Lower lobe of right lung (tissue), 2 donors: ENCODE results near the gene NDUFA12. TPM values are rescaled to one million over a fixed set of nuclear protein-coding genes. Genes with fewer than 3 reads are reported as not detected.
"Not testable (repeated sequence)": the region's sequence is repeated elsewhere in the genome, so short reads cannot be mapped to it uniquely, and the experiment has no call there.

Source experiments
- ATAC-seq, 2 donors: fragments of 200-7000 bp; cut with Tn5 transposase; one replicate each; pipeline ENCODE4 v1.9.1; 2020 to 2022; ENCODE audit warnings: mild to moderate bottlenecking in 2 of 2, moderate library complexity in 2 of 2
- DNase-seq: peaks from one replicate; pipeline ENCODE4 v3.0.0-alpha.2; 2020
- H3K27ac ChIP-seq: fragments of 200-600 bp; one replicate; pipeline ENCODE4 v1.8.0; 2022
- H3K27me3 ChIP-seq: fragments of 200-600 bp; one replicate; pipeline ENCODE4 v1.8.0; 2022; ENCODE audit warnings: low read depth
- H3K36me3 ChIP-seq: fragments of 200-600 bp; one replicate; pipeline ENCODE4 v1.8.0; 2022; ENCODE audit warnings: mild to moderate bottlenecking
- H3K4me1 ChIP-seq: fragments of 200-600 bp; one replicate; pipeline ENCODE4 v1.8.0; 2022
- H3K4me3 ChIP-seq: fragments of 200-600 bp; one replicate; pipeline ENCODE4 v1.8.0; 2022; ENCODE audit warnings: mild to moderate bottlenecking
- H3K9me3 ChIP-seq: fragments of 200-600 bp; one replicate; pipeline ENCODE4 v1.8.0; 2022
- CTCF ChIP-seq: fragments of 200-600 bp; IDR thresholded peaks from one replicate; pipeline ENCODE4 v1.8.0; 2022; ENCODE audit warnings: antibody characterized with exemption, mild to moderate bottlenecking
- intact Hi-C: fragments of 100-400 bp; cut with DNase I; formaldehyde crosslinking; loops from one replicate; pipeline ENCODE4 v1.11.0; 2022
- total RNA-seq: library from RNA; stranded (reverse); fragmentation: NEBNext Ultra II Directional; extraction: Animal tissue kit (Norgen Biotek cat#: 25700); gene quantifications from one replicate; pipeline ENCODE4 v1.2.1, GENCODE V29; 2021
- donor health status: DM: no; HTN: yes; CAD: no; lungs with severe emphysema.

The NDUFA12 gene
- total RNA-seq, 1 donor from 2014 or later = 65.0 TPM

DNA sequence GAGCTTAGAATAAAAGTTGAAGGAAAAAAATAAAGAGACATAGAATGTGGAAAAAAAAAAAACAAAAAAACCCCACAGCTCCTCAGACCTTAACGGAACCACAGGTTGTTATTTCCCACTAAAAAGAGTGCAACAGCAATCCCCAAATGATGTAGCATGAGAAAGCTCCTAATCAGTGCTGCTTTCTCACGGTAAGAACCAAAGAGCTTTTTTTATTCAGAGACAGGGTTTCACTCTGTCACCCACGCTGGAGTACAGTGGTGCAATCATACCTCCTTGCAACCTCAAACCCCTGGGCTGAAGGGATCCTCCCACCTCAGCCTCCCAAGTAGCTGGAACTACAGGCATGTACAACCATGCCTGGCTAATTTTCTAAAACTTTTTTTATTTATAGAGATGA lies 13.3 kb downstream of the NDUFA12 start:
- H3K4me1 ChIP-seq = no peaks in the 10 kb centered on the region
- ATAC-seq (no peak), DNase-seq (no peak)
- H3K36me3 ChIP-seq = peaks cover 50% of the 10 kb centered on the region
- H3K9me3 ChIP-seq = no peaks in the 10 kb centered on the region
- H3K4me3 ChIP-seq = no peak overlapping the region
- H3K27me3 ChIP-seq = no peaks in the 10 kb centered on the region
- no peak for TF ChIP-seq CTCF
- H3K27ac ChIP-seq = no peak overlapping the region
- intact Hi-C loops = no loop called here

- H3K36me3 ChIP-seq = peaks cover 38% of the 10 kb centered on the region
- H3K27me3 ChIP-seq = no peaks in the 10 kb centered on the region
- no peaks in the 10 kb centered on the region for H3K9me3 ChIP-seq
- intact Hi-C loops = no loop called here
- no peaks in the 10 kb centered on the region for H3K4me1 ChIP-seq
- ATAC-seq = no peak
- no peak for TF ChIP-seq CTCF
- DNase-seq = no peak
- H3K27ac ChIP-seq = no peak overlapping the region
- no peak overlapping the region for H3K4me3 ChIP-seq
Measured at GRCh38 chr12:94988471-94988870, 15.0 kb downstream of the NDUFA12 start.

DNA sequence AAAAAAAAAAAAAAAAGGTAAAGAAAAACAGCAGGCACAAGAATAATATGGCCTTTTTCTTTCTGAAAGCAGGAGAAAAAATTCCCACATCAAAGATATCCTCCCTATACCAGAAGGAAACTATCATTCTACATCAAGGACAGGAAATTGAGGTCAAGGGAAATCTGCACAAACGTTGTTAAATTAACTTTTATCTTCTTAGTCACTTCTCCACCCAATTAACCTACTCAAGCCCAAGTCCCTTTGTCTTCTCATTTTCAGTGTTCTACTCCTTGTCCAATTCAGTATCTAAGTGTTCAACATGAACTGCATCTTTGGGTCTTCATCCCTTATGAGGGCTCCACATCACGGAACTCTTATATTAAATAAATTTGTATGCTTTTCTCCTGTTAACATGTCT lies 15.7 kb downstream of the NDUFA12 start:
- no peak overlapping the region for H3K27ac ChIP-seq
- TF ChIP-seq CTCF = no peak
- intact Hi-C loops = no loop called here
- peaks cover 32% of the 10 kb centered on the region for H3K36me3 ChIP-seq
- H3K27me3 ChIP-seq = no peaks in the 10 kb centered on the region
- ATAC-seq (no peak), DNase-seq (no peak)
- no peaks in the 10 kb centered on the region for H3K9me3 ChIP-seq
- no peaks in the 10 kb centered on the region for H3K4me1 ChIP-seq
- H3K4me3 ChIP-seq = no peak overlapping the region

DNA sequence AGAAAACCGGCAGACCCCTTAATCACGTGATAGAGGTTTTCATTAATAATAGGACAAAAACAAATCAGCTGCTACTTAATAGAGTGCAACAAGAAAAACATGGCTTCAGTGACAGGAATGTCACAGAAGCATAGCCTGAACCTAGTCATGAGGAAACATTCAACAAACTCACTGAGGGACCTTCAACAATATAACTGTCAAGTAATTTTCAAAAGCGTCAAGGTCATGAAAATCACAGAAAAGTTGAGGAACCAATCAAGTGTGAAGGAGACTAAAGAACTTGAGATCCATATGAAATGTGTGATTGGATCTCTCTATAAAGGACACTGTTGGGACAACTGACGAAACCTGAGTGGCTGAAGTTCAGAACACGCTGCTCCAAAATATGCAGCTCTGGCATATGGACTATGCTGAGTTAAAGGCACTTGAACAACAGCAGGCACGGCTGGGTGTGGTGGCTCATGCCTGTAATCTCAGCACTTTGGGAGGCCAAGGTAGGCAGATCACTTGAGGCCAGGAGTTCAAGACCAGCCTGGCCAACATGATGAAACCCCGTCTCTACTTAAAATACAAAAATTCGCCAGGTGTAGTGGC lies 16.3 kb downstream of the NDUFA12 start:
- TF ChIP-seq CTCF = no peak
- no peak overlapping the region for H3K4me3 ChIP-seq
- H3K4me1 ChIP-seq = no peaks in the 10 kb centered on the region
- DNase-seq = no peak
- ATAC-seq = no peak
- no peak overlapping the region for H3K27ac ChIP-seq
- H3K36me3 ChIP-seq = peaks cover 25% of the 10 kb centered on the region
- intact Hi-C loops = no loop called here
- no peaks in the 10 kb centered on the region for H3K9me3 ChIP-seq
- no peaks in the 10 kb centered on the region for H3K27me3 ChIP-seq

DNA sequence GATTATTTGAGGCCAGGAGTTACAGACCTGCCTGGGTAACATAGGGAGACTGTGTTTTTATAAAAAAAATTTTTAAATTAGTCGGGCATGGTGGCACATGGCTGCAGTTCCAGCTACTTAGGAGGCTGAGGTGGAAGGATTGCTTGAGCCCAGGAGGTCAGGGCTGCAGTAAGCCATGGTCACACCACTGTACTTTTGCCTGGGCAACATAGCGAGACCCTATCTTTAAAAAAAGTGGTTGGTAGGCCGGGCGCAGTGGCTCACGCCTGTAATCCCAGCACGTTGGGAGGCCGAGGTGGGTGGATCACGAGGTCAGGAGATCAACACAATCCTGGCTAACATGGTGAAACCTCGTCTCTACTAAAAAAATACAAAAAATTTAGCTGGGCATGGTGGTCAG lies 18.4 kb downstream of the NDUFA12 start:
- ATAC-seq, H3K27me3 ChIP-seq, intact Hi-C loops, H3K4me1 ChIP-seq, H3K9me3 ChIP-seq, DNase-seq, H3K27ac ChIP-seq, H3K4me3 ChIP-seq: not testable (repeated sequence)
- H3K36me3 ChIP-seq = peaks cover 18% of the 10 kb centered on the region

DNA sequence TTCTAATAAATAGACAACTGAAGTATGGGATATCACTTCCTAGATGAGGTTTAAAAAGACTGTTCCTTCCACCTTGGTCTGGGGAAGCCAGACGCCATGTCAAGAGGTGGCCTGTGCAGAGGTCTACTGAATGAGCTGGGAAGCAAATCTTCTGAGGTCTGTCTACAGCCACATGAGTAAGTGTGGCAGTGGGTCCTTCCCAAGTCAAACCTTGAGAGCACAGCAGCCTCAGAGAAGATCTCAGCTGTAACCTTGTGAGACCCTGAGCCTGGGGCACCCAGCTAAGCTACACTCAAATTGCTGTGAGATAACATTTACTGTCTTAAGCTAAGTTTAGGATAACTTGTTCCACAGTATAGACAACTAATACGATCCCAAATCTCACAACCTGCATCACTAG lies 20.2 kb downstream of the NDUFA12 start:
- Histone ChIP-seq H3K36me3 (peaks cover 10% of the 10 kb centered on the region), H3K9me3 (no peaks in the 10 kb centered on the region), H3K4me3 (no peak overlapping the region), H3K4me1 (no peaks in the 10 kb centered on the region), H3K27me3 (no peaks in the 10 kb centered on the region), H3K27ac (no peak overlapping the region)
- ATAC-seq (no peak), DNase-seq (no peak)
- TF ChIP-seq CTCF = no peak
- intact Hi-C loops = no loop called here
